Measurements from ENCODE around the gene SIRPB1.
"Not testable (repeated sequence)": the region's sequence is repeated elsewhere in the genome, so short reads cannot be mapped to it uniquely, and the experiment has no call there.

The SIRPB1 gene

DNA sequence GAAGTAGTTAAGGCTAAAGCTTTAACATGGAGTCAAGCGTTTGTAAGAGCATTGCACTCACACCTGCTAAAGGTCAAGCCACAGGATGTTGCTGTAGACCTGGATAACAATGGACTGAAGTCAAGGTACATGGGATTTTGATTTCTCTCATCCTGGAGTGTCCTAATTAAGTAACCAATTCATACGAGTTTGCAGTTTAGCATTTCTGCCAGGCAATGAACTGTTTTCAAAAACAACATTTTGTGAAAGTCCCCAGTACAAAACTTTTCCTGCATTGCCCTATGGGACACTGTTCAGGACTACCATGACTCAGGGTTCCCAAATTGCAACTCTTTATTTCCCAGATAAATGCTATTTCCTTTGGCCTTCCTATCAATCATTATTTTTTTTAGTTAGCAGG, 17.4 kb upstream of the SIRPB1 start:
- DNase-seq (ENCODE audit: low read depth in 2 of 2): no peak

DNA sequence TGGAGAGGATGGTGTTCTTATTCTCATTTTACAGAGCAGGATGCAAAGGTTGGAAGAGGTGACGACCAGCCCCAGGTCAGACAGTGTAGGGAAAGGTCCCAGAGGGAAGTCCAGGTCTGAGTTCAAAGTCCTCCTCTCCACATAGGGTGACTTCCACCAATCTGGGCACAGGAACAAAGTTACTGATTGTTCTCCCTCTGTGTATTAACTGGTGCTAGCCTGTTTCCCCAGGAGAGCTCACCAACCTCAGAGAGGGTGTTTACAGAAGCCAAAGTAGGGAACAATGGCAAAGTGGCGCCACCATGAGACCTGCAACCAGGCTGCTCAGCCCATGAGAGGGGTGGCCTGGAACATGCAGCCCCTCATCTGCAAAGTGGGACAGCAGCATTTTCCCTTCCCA, 16.8 kb upstream of the SIRPB1 start:
- no peak for DNase-seq (ENCODE audit: low read depth in 2 of 2)

DNA sequence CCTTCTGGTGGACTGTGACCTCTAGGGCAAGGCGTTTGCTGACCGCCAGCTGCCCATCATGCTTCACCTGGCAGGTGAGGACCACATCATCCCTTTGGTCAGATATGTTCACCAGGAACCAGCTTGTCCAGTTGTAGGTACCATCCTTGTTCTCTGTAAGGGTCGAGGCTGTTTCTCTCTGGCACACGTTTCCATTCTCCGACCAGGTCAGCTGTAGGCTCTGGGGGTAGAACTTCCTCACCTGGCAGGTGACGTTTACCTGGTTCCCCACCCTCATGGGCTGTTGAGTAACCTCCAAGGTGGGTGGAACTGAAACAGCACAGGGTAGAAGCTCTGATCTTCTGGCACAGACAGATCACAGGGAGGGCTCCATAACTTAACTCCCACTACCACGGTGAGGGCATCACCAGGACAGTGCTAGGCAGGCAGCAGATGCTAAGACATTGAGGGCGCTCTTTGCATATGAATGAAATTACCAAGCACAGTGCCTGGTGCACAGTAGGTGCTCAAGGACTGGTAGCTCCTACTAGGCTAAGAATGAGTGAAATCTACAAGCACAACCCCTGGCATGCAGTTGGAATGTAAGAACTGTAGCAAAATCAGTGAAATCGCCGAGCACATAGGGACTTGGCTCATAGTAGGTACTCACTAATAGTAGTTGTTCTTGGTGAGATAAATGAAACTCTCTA, 15.6 kb upstream of the SIRPB1 start:
- no peak for DNase-seq (ENCODE audit: low read depth in 2 of 2)

DNA sequence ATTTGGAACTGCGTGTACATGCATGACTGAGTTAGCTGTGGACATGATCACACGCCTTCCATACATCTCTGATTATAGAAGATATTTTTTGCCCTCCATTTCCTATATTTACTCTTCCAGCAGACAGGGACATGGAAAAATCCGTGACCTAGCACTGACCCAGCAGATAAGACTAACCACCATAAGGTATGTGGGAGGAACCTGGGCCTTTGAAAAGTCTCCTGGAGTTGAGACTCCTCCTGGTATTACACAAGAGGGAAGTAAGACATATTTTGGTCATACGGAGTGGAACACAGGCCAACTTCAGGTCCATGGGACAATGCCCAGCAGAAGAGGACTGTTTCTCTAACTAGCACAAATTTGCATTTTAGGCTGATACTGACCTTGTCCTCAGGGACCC, 13.7 kb upstream of the SIRPB1 start:
- DNase-seq (ENCODE audit: low read depth in 2 of 2): no peak

DNA sequence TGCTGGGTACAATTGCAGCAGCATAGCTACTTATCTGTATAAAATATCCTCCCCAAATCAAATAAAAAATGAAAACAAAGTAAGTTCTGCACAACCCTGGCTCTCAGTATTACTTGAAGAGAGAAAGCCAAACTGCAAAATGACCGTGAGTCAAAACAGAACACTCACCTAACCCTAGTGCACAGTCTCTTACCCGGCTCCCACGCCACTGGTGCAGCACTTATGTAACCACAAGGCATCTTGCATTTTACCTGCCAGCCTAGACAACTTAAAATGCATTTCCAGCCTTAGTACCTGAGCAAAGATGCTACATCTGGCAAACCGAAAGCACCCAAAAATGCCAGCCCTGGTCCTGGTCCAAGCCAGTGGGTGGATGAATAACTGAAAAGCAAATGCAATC, 12.4 kb upstream of the SIRPB1 start:
- peak in 1 of 2 donors; percentile 30 for DNase-seq (ENCODE audit: low read depth in 2 of 2)

DNA sequence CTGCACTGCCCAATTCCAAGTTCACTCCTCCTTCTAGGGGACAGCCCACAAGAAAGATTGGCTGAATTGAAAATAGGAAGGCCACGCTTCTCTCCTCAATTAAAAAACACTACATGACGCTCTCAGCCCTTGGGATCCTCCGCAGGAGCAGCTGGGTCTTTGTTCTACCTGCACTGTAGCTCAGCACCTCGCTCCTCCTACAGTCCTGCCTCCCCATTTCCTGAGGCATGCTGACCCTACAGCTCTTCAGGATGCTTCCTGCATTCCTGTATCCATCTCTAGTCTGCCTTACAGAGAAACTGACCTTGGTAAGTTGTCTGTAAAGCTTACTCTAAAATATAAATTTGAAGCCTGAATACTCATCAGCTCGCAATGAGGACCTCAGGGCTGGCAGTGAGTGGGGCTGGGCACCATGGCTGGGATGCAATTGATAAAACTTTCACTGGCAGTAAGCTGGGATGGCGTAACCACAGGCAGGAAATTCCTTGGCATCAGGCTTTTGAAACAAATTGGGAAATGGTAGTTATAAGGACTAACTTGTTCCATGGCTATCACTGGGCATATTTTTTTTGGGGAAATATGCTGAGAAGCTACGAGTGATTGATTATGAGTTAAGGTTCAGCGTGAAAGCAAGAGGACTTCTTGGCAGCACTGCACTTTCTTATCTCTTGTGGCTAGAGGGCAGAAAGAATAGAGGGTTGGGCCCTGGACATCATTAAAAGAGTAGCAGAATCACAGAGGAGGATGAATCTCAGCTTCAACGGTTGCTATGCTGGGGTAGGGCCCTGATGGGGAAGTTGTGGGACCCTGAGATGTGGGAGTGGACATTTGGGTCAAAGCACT, 11.7 kb upstream of the SIRPB1 start:
- no peak for DNase-seq (ENCODE audit: low read depth in 2 of 2)

DNA sequence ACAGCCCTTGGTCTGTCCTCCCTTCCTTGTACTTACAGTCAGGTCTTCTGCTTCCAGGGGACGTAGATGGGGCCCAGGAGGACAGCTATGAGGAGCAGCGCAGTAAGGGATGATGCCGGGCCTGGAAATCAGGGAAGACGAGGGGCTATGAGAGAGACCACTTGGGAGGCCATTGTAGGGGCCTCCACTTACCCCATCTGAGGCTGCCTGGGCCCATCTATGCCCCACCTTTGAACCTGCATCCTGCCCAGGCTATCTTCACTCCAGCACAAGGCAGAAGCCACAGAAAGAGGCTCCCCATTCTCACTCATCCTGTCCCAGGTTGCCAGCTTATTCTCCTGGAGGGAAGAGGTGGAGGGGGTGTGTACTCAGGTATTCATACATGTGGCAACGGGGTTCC, 10.4 kb upstream of the SIRPB1 start:
- DNase-seq (ENCODE audit: low read depth in 2 of 2): no peak

DNA sequence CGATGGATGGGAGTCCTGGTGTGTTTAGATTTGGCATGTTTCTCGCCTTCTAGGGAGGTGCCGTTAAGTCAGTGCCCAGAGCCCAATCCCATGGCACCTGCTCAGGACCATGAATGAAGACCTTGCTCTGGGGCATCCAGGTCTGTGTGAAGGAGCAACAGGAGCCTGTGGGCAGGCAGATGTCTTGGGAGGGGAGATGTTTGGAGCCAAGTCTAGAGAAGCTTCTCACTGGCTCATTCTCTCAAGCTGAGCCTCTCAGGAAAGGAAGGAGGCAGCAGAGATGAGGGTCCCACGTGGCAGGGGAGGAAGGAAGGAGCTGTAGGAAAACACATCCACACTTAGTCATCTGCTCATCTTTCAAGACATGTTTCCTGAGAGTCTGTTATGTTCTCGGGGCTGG, 9.5 kb upstream of the SIRPB1 start:
- DNase-seq (ENCODE audit: low read depth in 2 of 2): no peak

DNA sequence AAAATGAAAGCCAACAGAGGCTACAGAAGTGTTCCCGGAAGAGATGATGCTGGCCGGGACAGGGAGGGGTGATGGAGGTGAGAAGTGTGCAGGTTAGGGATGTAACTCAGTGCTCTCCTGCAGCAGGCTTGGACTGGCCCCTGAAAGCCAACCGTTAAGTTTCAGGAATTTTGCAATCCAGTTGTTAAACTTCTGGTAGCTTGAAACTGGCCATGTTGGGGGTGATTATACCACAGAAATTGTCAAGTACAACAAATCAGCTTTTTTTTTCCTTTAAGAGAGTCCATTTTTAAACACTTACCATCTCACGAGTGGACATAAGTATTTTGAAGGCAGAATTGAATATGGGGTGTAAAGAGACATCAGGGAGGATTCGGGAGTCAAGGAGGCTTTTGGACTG, 8.8 kb upstream of the SIRPB1 start:
- no peak for DNase-seq (ENCODE audit: low read depth in 2 of 2)

DNA sequence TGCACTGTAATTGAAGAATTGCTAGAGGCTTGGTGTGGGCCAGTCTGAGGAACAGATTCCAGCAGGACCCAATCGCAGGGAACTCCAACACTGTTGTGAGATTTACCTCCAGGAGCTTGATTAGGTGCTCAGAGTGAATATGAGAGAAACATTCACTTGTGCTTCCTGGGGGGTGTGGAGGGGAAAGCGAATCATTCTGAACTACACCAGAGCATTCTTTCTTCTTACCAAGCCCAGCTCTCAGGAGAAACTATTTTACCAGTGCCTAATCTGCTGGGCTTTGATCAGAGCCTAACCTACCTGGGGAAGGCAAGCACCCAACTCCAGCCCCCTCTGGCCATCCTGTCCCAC, 7.4 kb upstream of the SIRPB1 start:
- DNase-seq (ENCODE audit: low read depth in 2 of 2): no peak

DNA sequence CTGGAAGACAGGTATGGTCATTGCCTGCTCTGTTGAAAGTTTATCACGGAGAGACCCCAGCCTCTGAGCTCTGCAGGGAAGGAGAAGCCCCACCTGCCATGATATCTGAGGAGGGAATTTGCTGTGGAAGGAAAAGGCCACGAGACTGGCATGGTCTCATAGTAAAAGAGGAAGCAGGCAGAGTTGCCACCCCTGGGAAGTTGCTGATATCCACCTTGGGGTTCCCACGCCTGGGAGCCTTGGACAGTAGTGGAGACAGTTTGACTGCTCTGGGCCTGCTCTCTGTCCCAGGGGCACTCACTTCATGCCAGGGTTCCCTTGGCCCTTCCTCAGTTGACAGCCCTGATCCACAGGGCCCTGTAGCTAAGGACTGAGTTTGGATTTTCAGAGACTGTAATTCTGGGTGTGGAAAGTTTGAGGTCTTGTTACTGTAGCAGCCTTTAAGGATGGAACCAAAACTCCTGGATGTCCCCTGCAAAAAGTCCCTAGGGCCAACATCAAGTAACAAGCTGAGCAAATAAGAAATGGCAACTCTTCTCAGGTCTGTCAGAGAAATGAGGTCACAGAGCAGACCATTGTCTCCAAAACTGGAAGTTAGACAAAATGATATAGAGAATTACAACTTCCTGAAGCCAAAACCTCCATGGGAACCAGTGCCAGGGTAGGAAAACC, 6.9 kb upstream of the SIRPB1 start:
- no peak for DNase-seq (ENCODE audit: low read depth in 2 of 2)

DNA sequence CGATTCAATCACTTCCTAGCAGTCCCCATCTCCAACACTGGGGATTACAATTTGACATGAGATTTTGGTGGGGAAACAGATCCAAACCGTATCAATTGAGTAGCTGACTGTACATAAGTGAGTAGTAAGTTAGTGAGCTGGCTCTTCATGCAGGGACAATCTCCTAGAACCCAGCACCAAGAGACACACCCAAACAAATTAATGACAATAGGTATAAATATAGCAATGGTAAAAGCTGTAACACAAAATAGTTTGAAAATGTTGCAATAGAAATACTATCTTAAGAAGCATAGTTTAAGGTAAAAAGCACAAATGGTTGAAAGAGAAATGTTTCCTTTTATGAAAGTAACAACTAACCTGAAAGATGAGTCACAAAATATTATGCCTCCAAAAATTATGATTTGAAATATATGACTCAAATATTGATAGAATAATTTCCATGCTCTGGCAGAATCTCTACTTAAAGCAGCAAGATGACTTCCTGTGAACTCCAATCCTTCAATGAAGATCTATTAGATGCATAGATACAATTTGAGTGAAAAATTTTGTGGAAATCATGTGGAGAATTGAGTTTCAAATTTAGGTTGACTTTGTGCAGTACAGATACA, 5.4 kb upstream of the SIRPB1 start:
- DNase-seq (ENCODE audit: low read depth in 2 of 2): no peak

DNA sequence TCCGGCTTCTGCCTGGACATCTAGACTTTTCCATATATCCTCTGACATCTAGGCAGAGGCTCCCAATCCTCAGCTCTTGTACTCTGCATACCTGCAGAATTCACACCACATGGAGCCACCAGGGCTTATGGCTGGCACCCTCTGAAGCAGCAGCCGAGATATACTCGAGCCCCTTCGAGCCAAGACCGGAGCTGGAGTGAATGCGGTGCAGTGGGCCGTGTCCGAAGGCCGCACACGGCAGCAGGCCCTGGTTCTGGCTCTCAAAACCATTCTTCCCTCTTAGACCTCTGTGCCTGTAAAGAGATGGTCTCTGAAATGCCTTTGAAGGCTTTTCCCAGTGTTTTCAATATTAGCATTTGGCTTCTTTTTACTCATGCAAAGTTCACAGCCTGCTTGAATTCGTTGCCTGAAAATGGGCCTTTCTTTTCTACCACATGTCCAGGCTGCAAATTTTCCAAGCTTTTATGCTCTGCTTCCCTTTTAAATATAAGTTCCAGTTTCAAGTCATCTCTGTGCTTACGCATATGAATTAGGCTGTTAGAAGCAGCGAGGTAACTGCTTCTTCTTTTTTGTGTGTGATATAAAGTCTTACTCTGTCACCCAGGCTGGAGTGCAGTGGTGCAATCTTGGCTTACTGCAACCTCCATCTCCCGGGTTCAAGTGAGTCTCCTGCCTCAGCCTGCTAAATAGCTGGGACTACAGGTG, 3.8 kb upstream of the SIRPB1 start:
- DNase-seq (ENCODE audit: low read depth in 2 of 2): no peak

DNA sequence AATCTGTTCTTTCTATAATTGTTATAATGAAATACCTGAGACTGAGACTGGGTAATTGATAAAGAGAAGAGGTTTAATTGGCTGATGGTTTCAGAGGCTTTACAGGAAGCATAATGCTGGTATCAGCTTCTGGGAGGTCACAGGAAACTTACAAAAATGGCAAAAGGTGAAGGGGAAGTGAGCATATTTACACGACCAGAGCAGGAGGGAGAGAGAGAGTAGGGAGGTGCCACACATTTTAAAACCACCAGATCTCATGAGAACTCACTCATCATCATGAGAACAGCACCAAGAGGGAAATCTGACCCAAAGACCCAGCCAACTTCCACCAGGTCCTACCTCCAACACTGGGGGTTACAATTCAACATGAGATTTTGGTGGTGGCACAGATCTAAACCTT, 2.6 kb upstream of the SIRPB1 start:
- no peak for DNase-seq (ENCODE audit: low read depth in 2 of 2)

DNA sequence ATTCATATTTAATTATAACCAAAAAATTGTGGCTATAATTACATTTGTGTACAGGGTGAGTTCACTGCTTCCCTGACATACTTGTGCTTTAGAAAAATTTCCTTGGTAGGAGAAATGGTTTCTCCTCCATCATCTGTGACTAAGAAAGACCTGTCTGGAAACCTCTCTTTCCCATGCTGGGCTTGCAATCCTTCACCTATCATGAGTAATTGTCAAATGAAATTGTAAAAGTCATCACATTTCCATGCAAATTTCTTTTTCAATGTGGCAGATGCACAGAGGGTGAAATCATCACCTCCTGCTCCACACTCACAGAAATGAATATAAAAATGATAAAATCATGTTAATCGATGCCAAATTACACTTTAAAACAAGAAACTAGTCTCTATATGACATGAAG, 1.5 kb upstream of the SIRPB1 start:
- DNase-seq (ENCODE audit: low read depth in 2 of 2): no peak

DNA sequence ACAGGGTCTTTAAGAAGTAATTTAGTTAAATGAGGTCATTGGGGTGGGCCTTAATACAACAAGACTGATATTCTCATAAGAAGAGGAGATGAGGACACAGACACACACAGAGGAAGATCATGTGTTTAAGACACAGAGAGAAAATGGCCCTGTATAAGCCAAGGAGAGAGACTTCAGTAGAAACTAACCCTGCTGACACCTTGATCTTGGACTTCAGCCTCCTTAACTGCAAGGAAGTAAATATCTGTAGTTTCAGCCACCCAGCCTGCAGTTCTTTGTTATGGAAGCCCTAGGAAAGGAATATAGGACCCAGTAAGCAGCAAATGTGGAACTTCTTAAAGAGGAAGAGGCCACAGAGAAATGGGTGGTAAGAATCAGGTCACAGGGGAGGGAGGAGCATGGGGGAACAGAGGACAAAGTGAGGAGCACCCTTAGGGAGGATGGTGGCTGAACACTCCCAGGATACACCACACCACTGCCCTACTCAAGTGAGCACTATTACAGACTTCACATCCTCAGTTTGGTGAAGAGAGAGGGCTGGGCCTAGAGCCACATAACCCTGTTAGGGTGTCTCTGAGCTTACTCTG, 762 bp downstream of the SIRPB1 start:
- DNase-seq (ENCODE audit: low read depth in 2 of 2): no peak

DNA sequence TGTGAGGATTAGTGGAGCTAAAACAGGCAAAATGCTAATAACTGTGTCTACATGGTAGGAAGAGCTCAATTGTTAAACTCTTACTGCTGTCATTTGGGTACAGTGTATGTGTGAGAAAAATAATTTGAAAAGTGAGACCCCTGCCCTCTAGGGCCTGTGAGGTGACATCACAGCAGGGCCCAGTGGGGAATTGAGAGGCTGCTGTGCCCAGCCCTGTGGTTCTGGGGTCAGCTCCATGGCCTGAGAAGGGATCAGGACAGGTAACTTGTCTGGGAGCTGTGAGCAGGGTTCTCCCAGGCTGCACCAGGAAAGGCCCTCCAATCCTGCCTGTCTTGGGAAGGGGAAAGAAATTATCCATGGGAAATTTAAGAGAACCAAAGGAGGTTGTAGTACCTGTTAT, 1.3 kb downstream of the SIRPB1 start:
- DNase-seq (ENCODE audit: low read depth in 2 of 2): no peak

DNA sequence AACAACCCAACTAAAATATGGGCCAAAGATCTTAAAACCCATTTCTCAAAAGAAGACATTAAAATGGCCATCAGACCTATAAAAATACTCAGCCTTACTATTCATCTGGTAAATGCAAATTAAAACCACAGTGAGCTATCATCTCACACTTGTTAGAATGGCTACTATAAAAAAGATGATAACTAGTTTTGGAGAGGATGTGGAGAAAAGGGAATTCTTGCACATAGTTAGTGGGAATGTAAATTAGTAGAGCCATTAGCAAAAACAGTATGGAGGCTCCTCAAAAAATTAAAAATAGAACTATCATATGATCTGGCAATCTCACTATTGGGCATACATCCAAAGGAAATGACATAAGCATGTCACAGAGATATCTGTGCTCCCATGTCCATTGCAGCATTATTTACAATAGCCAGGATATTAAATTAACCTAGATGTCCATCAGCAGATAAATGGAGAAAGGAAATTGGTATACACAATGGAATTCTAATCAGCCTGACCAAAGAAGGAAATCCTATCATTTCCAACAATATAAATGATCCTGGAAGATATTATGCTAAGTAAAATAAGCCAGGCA, 2.9 kb downstream of the SIRPB1 start:
- DNase-seq (ENCODE audit: low read depth in 2 of 2): no peak

DNA sequence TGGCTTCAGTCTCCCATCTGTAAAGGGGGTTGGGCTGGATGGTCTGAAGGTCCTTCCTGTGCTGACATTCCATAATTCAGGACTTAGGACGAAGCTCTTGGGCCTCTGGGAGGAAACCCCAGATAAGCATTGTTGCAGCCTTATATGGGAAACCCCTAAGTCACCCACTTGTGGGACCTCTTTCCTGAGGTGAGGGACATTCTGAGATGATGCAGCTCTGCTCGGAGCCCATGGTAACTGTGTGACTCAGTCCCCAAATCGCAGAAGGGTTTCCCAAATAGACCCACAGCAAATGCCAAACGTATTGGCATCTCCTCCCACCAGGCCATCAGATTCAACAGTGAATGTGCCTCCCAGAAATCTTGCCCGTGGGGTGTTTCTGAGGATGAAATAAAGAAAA, 9.4 kb downstream of the SIRPB1 start:
- not testable (repeated sequence) for DNase-seq (ENCODE audit: low read depth in 2 of 2)

DNA sequence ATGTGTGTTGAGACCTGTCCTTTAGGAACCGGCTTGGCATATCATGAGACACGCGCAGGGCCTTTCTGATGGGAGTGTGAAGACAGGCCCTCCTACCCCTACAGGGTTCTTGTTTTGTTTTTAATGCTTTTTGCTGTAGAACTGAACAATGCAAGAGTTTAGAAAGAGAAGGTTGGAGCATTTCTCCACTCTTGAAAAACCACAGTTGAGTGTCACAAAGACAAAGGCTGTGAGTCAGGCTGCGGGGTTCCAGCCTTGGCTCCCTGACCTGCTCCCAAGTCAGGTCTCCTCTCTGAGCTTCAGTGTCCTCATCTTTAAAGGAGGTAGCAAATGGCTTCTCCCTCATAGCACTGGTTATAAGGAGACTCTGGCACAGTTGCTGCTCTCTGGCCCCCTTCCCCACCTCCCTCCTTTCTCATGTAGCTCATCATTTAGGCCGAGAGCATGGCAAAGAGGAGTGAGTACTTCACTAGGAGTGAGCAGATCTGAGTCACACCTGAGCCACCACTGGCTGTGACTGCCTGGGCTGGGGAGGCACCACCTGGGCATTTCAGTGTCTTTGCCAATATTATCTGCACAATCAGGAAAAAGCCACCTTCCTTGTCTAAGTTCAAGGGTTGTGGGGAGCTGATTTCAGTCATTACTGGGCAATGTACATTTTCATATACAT, 11.0 kb downstream of the SIRPB1 start:
- DNase-seq (ENCODE audit: low read depth in 2 of 2): not testable (repeated sequence)

DNA sequence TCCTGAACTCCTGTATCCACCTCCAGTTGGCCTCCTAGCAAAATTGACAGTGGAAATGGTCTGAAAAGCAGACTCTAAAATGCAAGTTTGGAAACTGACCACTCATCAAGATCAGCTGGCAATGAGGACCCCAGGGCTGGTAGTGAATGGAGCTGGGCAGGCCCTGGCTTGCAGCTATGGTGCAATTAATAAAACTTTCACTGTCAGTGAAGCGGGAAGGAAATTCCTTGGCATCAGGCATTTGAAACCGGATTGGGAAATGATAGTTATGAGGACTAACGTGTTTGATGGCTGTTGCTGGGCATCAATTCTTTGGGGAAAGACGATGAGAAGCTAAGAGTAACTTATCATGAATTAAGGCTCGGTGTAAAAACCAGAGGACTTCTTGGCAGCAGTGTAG, 19.1 kb downstream of the SIRPB1 start:
- DNase-seq (ENCODE audit: low read depth in 2 of 2): no peak
